GM23338 (cell line): ENCODE results near the gene KCNIP3. TPM values are rescaled to one million over a fixed set of nuclear protein-coding genes. Genes with fewer than 3 reads are reported as not detected.

Experiments
- EZH2 ChIP-seq: fragments of 200-600 bp; sonication (generic); IDR thresholded peaks from one replicate; pipeline ENCODE4 v1.8.0; 2017; ENCODE audit warnings: antibody characterized with exemption, mild to moderate bottlenecking, low read depth; ENCODE audit not compliant: unreplicated experiment
- EZH2phosphoT487 ChIP-seq: fragments of 200-600 bp; sonication (generic); IDR thresholded peaks from one replicate; pipeline ENCODE4 v1.8.1; 2018; ENCODE audit warnings: antibody characterized with exemption; ENCODE audit not compliant: unreplicated experiment
- JUNB ChIP-seq: IDR thresholded peaks from one replicate; pipeline ENCODE4 v1.6.1; 2016; ENCODE audit warnings: antibody characterized with exemption; ENCODE audit not compliant: unreplicated experiment
- REST ChIP-seq: IDR thresholded peaks from one replicate; pipeline ENCODE4 v1.6.1; 2018; ENCODE audit warnings: antibody characterized with exemption; ENCODE audit not compliant: unreplicated experiment
- ZNF331 ChIP-seq: fragments of 250-450 bp; sonication (Bioruptor Pico); IDR thresholded peaks from 2 replicates; pipeline ENCODE4 v1.5.0; 2020; ENCODE audit warnings: low read depth, mild to moderate bottlenecking, moderate library complexity
- ZNF462 ChIP-seq: fragments of 250-450 bp; sonication (Bioruptor Pico); IDR thresholded peaks from 2 replicates; pipeline ENCODE4 v1.5.0; 2020; ENCODE audit warnings: mild to moderate bottlenecking, moderate library complexity
- polyA plus RNA-seq: library from polyadenylated mRNA; unstranded; fragments of >200 nt; fragmentation: Nextera tagmentation; extraction: Ambion mirVana; gene quantifications from 2 replicates; pipeline ENCODE4 v1.2.1, GENCODE V29; 2016
- total RNA-seq: library from RNA; depleted of rRNA; stranded (reverse); fragments of >200 nt; shearing (Covaris generic); gene quantifications from 2 replicates; pipeline ENCODE4 v1.2.3, GENCODE V29; 2014

The KCNIP3 gene
- total and polyA plus RNA-seq, 2 experiments from 2014 or later, result 0.32 to 0.83 TPM

DNA sequence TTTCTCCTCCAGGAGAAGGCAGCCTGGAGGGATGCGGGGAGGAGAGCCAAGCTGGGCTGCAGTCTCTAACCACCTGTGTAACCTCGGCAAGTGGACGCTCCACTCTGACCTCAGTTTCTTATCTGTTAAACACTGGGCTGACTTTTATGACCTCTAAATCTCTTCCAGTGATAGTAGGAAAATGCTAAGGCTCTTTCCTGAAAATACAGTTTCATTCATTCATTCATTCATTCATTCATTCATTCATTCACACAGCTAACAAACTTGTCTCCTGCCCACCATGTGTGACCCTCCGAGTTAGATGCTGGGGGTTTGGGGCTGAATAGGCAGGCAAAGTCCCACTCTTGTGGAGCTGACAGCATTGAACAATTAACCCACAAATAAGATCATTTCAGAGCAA is 13.6 kb upstream of the KCNIP3 start (continued):
- TF ChIP-seq ZNF462 (CRISPR knock-in tag), result no peak
- TF ChIP-seq EZH2phosphoT487, result no peak
- no peak for TF ChIP-seq JUNB
- no peak for TF ChIP-seq ZNF331 (CRISPR knock-in tag)
- no peak for TF ChIP-seq EZH2
- no peak for TF ChIP-seq REST
